Lower lobe of right lung (tissue), 2 donors: Measurements from ENCODE around the gene KLRF1. TPM values are rescaled to one million over a fixed set of nuclear protein-coding genes. Genes with fewer than 3 reads are reported as not detected.

ENCODE experiments used
- ATAC-seq, 2 donors: fragments of 200-7000 bp; cut with Tn5 transposase; one replicate each; pipeline ENCODE4 v1.9.1; 2020 to 2022; ENCODE audit warnings: mild to moderate bottlenecking in 2 of 2, moderate library complexity in 2 of 2
- DNase-seq: peaks from one replicate; pipeline ENCODE4 v3.0.0-alpha.2; 2020
- H3K27ac ChIP-seq: fragments of 200-600 bp; one replicate; pipeline ENCODE4 v1.8.0; 2022
- H3K27me3 ChIP-seq: fragments of 200-600 bp; one replicate; pipeline ENCODE4 v1.8.0; 2022; ENCODE audit warnings: low read depth
- H3K36me3 ChIP-seq: fragments of 200-600 bp; one replicate; pipeline ENCODE4 v1.8.0; 2022; ENCODE audit warnings: mild to moderate bottlenecking
- H3K4me1 ChIP-seq: fragments of 200-600 bp; one replicate; pipeline ENCODE4 v1.8.0; 2022
- H3K4me3 ChIP-seq: fragments of 200-600 bp; one replicate; pipeline ENCODE4 v1.8.0; 2022; ENCODE audit warnings: mild to moderate bottlenecking
- H3K9me3 ChIP-seq: fragments of 200-600 bp; one replicate; pipeline ENCODE4 v1.8.0; 2022
- intact Hi-C: fragments of 100-400 bp; cut with DNase I; formaldehyde crosslinking; loops from one replicate; pipeline ENCODE4 v1.11.0; 2022
- total RNA-seq: library from RNA; stranded (reverse); fragmentation: NEBNext Ultra II Directional; extraction: Animal tissue kit (Norgen Biotek cat#: 25700); gene quantifications from one replicate; pipeline ENCODE4 v1.2.1, GENCODE V29; 2021
- TF ChIP-seq, protein P1 (sequence below): fragments of 200-600 bp; IDR thresholded peaks from one replicate; pipeline ENCODE4 v1.8.0; 2022; ENCODE audit warnings: antibody characterized with exemption, mild to moderate bottlenecking
- donor health status: DM: no; HTN: yes; CAD: no; lungs with severe emphysema.

Gene KLRF1
- total RNA-seq, 1 donor from 2014 or later, result 4.1 TPM

DNA sequence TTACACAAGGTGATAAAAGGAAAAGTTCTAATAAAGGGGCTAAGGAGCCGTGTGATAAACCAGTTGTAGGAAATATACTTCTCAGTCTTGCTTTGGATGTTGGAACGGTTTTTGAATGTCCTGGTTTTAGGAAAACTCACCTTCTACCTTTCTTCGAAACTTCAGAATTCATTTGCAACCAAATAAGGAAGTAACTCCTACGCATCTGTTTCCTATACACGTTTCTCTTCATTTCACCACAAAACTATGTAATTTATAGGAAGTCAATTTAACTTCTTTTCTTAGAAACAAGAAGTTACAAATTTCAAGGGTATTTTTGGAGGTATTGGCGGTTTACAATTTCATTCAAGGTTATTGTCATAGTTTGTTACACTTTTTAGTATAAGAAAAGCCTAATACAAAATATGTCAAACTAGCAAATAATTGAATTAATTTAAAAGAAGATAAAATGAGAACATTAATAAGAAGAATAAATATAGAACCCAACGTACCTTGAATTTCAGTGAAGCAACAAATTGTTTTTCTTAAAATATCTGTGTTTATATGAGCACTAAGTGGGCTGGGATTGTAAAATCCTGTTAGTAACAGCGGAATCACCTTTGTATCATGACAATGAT is 33.4 kb upstream of the KLRF1 start:
- no peak for DNase-seq
- intact Hi-C loops, result no loop called here
- H3K27me3 ChIP-seq, result no peaks in the 10 kb centered on the region
- peaks cover 6% of the 10 kb centered on the region for H3K4me1 ChIP-seq
- no peaks in the 10 kb centered on the region for H3K9me3 ChIP-seq
- no peak for ATAC-seq
- no peaks in the 10 kb centered on the region for H3K36me3 ChIP-seq
- H3K4me3 ChIP-seq, result no peak overlapping the region
- no peak overlapping the region for H3K27ac ChIP-seq
- TF ChIP-seq, protein P1, sequence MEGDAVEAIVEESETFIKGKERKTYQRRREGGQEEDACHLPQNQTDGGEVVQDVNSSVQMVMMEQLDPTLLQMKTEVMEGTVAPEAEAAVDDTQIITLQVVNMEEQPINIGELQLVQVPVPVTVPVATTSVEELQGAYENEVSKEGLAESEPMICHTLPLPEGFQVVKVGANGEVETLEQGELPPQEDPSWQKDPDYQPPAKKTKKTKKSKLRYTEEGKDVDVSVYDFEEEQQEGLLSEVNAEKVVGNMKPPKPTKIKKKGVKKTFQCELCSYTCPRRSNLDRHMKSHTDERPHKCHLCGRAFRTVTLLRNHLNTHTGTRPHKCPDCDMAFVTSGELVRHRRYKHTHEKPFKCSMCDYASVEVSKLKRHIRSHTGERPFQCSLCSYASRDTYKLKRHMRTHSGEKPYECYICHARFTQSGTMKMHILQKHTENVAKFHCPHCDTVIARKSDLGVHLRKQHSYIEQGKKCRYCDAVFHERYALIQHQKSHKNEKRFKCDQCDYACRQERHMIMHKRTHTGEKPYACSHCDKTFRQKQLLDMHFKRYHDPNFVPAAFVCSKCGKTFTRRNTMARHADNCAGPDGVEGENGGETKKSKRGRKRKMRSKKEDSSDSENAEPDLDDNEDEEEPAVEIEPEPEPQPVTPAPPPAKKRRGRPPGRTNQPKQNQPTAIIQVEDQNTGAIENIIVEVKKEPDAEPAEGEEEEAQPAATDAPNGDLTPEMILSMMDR, result no peak

DNA sequence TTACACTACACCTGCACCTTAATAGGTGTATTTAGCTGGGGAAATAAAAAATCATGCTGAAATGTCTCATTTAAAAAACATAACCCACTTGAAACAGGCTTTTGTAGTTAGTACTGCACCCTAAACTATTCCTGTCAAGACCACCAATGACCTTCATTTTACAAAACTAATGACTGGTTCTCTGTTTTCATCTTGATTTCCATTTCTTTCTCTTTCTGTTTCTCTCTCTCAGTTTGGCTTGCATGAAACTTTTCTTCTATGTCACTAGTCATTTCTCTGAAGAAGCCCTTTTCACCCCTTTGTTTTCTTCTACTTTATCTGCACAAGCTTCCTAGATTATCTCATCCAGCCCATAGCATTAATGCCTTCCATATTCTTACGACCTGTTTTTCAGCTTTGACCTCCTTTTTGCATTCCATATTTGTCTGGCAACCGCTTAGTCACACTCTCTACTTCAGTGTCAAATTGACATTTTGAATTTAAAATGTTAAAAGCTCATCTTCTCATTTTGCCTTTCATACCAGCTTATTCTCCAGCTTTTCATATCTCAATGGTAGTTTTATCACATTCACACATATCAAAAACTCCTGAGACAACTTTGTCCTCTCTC is 32.7 kb upstream of the KLRF1 start:
- Histone ChIP-seq H3K4me3 (no peak overlapping the region), H3K36me3 (no peaks in the 10 kb centered on the region), H3K27ac (no peak overlapping the region), H3K27me3 (no peaks in the 10 kb centered on the region), H3K9me3 (no peaks in the 10 kb centered on the region), H3K4me1 (peaks cover 6% of the 10 kb centered on the region)
- intact Hi-C loops, result no loop called here
- TF ChIP-seq, protein P1, result no peak
- no peak for ATAC-seq
- no peak for DNase-seq

DNA sequence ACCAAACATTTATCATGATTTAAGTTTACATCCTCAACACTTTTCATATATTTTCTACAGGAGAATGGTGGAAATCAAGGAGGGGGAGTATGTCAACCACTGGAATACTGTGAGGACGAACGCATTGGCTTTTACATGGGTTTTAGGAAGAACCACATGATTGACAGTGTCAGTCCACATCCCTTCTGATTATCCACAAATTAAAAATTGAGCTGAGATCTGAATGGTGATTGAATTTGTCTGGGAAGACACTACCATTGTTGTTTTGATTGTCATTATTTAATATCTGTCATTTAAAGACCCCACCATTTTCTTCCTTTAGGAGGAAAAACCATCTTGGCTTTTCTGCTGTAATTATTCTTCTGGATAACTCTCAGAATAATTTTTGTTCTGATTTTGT is 31.3 kb upstream of the KLRF1 start:
- ATAC-seq, result no peak
- intact Hi-C loops, result no loop called here
- TF ChIP-seq, protein P1, result no peak
- H3K4me1 ChIP-seq, result peaks cover 6% of the 10 kb centered on the region
- H3K27me3 ChIP-seq, result no peaks in the 10 kb centered on the region
- H3K4me3 ChIP-seq, result no peak overlapping the region
- no peaks in the 10 kb centered on the region for H3K9me3 ChIP-seq
- DNase-seq, result no peak
- H3K36me3 ChIP-seq, result no peaks in the 10 kb centered on the region
- H3K27ac ChIP-seq, result no peak overlapping the region

DNA sequence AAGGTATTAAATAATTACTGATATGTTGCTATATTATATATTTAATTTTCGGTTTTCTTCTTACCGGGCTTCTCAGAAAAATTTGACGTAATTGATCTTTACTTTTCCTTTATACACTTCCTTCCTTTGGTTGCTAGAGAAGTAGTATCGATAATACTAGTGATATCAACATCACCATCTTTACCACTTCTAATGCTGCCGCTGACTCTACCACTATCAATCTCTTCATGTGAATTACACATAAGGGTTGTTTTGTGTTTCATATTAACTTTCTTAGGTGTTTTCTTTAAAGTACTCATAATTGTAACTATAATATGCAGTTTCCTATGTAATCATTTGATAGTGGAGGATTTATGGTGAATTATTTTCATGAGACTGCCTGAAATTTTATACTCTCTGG is 30.9 kb upstream of the KLRF1 start:
- H3K36me3 ChIP-seq, result no peaks in the 10 kb centered on the region
- ATAC-seq (no peak), DNase-seq (no peak)
- H3K4me1 ChIP-seq, result peaks cover 6% of the 10 kb centered on the region
- no peak overlapping the region for H3K27ac ChIP-seq
- no peak overlapping the region for H3K4me3 ChIP-seq
- intact Hi-C loops, result no loop called here
- no peaks in the 10 kb centered on the region for H3K9me3 ChIP-seq
- TF ChIP-seq, protein P1, result no peak
- H3K27me3 ChIP-seq, result no peaks in the 10 kb centered on the region

- DNase-seq (no peak), ATAC-seq (peak in 1 of 2 donors; percentile 32)
- Histone ChIP-seq H3K4me1 (peaks cover 6% of the 10 kb centered on the region), H3K9me3 (no peaks in the 10 kb centered on the region), H3K4me3 (no peak overlapping the region), H3K27ac (no peak overlapping the region), H3K36me3 (no peaks in the 10 kb centered on the region), H3K27me3 (no peaks in the 10 kb centered on the region)
- TF ChIP-seq, protein P1, result no peak
- intact Hi-C loops, result no loop called here
Measured at GRCh38 chr12:9796971-9797370, 30.3 kb upstream of the KLRF1 start.
